HEK293T (cell line): ENCODE results near the gene FNBP1L.

Source experiments
- ARNT ChIP-seq: fragments of 450-650 bp; IDR thresholded peaks from 2 replicates; pipeline ENCODE4 v1.6.1; 2017; ENCODE audit warnings: mild to moderate bottlenecking
- BHLHE40 ChIP-seq: fragments of 450-650 bp; IDR thresholded peaks from 2 replicates; pipeline ENCODE4 v1.6.1; 2016; ENCODE audit warnings: mild to moderate bottlenecking, moderate library complexity, borderline replicate concordance
- FOXA1 ChIP-seq: fragments of 450-650 bp; IDR thresholded peaks from 2 replicates; pipeline ENCODE4 v1.6.1; 2016; ENCODE audit warnings: mild to moderate bottlenecking
- FOXK2 ChIP-seq: fragments of 450-650 bp; IDR thresholded peaks from 2 replicates; pipeline ENCODE4 v1.6.1; 2016; ENCODE audit warnings: mild to moderate bottlenecking
- FOXM1 ChIP-seq: fragments of 450-650 bp; IDR thresholded peaks from 2 replicates; pipeline ENCODE4 v1.6.1; 2017; ENCODE audit warnings: mild to moderate bottlenecking, borderline replicate concordance
- HDGF ChIP-seq: fragments of 450-650 bp; IDR thresholded peaks from 2 replicates; pipeline ENCODE4 v1.6.1; 2017; ENCODE audit warnings: antibody characterized with exemption, borderline replicate concordance
- NFRKB ChIP-seq: fragments of 450-650 bp; IDR thresholded peaks from 2 replicates; pipeline ENCODE4 v1.6.1; 2016; ENCODE audit warnings: mild to moderate bottlenecking, moderate library complexity
- PKNOX1 ChIP-seq: fragments of 450-650 bp; IDR thresholded peaks from 2 replicates; pipeline ENCODE4 v1.6.1; 2016
- SP1 ChIP-seq: fragments of 450-650 bp; IDR thresholded peaks from 2 replicates; pipeline ENCODE4 v1.6.1; 2017
- SUZ12 ChIP-seq: fragments of 450-650 bp; IDR thresholded peaks from 2 replicates; pipeline ENCODE4 v1.6.1; 2016; ENCODE audit warnings: mild to moderate bottlenecking
- TARDBP ChIP-seq: fragments of 450-650 bp; IDR thresholded peaks from 2 replicates; pipeline ENCODE4 v1.6.1; 2016
- ZNF384 ChIP-seq: fragments of 450-650 bp; IDR thresholded peaks from 2 replicates; pipeline ENCODE4 v1.6.1; 2016

- TF ChIP-seq FOXM1 = no peak
- TF ChIP-seq SP1 = no peak
- TF ChIP-seq NFRKB = no peak
- TF ChIP-seq TARDBP = no peak
- no peak for TF ChIP-seq FOXK2
- TF ChIP-seq HDGF = no peak
- no peak for TF ChIP-seq BHLHE40
- TF ChIP-seq SUZ12 = no peak
- no peak for TF ChIP-seq PKNOX1
- no peak for TF ChIP-seq ZNF384
- TF ChIP-seq ARNT = no peak
- no peak for TF ChIP-seq FOXA1
Observed at GRCh38 chr1:93519199-93519829, 71.4 kb downstream of the FNBP1L start.
